ENCODE data around the gene AMZ1. TPM values are rescaled to one million over a fixed set of nuclear protein-coding genes. Genes with fewer than 3 reads are reported as not detected.
A peak's percentile ranks its signal among the peaks of the same experiment; 100 is the strongest.
"Not testable (repeated sequence)": the region's sequence is repeated elsewhere in the genome, so short reads cannot be mapped to it uniquely, and the experiment has no call there.

The AMZ1 gene
- total RNA-seq, 1 donor from 2014 or later, result not detected

DNA sequence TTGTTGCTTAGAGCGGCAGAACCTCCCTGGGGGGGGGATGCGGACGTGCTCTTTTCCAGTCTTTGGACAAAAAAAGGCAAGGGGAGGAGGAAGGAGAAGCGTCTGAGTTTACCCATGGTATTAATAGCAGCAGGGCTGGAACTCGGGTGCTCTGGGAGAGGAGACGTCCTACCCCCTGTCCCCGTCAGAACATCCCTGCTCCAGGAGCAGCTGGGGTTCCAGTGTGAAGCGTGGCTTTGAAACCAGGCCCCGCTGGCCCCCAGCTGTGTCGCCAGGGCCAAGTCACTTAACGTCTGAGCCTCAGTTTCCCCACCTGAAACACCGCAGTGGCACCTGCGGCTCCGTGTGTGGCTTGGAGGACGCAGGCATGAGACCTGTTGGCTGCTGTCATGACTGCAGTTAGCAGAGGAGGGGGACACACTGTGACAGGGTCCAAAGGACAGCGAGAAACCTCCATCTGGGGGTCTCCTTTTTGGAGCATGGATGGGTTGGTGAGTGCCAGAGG is 1.4 kb downstream of the AMZ1 start:
- peak overlapping the region in 1 of 2 donors; percentile 62 for H3K4me3 ChIP-seq
- peaks cover 4 to 27% of the 10 kb centered on the region in 2 donors for H3K4me1 ChIP-seq
- H3K9me3 ChIP-seq, result no peaks in the 10 kb centered on the region
- TF ChIP-seq, protein P1, sequence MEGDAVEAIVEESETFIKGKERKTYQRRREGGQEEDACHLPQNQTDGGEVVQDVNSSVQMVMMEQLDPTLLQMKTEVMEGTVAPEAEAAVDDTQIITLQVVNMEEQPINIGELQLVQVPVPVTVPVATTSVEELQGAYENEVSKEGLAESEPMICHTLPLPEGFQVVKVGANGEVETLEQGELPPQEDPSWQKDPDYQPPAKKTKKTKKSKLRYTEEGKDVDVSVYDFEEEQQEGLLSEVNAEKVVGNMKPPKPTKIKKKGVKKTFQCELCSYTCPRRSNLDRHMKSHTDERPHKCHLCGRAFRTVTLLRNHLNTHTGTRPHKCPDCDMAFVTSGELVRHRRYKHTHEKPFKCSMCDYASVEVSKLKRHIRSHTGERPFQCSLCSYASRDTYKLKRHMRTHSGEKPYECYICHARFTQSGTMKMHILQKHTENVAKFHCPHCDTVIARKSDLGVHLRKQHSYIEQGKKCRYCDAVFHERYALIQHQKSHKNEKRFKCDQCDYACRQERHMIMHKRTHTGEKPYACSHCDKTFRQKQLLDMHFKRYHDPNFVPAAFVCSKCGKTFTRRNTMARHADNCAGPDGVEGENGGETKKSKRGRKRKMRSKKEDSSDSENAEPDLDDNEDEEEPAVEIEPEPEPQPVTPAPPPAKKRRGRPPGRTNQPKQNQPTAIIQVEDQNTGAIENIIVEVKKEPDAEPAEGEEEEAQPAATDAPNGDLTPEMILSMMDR (IDR thresholded peaks at IDR 0.05), result no peak
- DNase-seq (ENCODE audit: low spot score in 2 of 2), result no peak
- H3K36me3 ChIP-seq, result no peaks in the 10 kb centered on the region
- no peaks in the 10 kb centered on the region for H3K27me3 ChIP-seq
- H3K27ac ChIP-seq, result no peak overlapping the region
- intact Hi-C loops (cut with DNase I), result no loop called here

DNA sequence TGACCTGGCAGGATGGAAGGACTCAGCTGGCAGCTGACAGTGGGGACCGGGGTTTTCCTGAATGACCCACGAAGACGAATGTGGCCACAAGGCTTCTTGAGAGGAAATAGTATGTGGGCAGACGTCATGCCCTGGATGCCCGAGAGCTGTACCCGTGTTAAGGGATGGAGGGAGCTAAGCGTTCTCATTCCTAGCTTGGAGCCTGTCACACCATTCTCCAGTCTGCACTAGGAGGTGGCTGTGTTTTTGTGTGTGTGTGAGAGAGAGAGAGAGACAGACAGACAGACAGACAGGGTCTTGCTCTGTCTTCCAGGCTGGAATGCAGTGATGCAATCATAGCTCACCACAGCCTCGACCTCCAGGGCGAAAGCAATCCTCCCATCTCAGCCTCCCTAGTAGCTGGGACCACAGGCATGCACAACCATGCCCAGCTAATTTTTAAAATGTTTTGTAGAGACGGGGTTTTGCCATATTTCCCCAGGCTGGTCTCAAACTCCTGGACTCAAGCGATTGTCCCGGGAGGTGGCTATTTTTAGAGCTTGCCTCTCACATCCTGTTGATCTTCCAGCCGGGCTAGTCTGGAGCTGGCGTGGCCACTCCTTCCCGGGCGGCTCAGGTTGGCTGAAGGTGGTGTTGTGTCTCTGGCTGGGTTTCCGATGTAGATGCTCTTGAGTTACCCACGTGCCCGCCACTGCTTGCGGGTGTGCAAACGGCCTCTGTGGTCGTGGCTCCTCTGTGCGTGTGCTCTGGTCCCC is 2.1 kb downstream of the AMZ1 start:
- no peaks in the 10 kb centered on the region for H3K9me3 ChIP-seq
- no peaks in the 10 kb centered on the region for H3K36me3 ChIP-seq
- no peak overlapping the region for H3K4me3 ChIP-seq
- H3K27ac ChIP-seq, result no peak overlapping the region
- TF ChIP-seq, protein P1 (IDR thresholded peaks at IDR 0.05), result no peak
- H3K27me3 ChIP-seq, result no peaks in the 10 kb centered on the region
- DNase-seq (ENCODE audit: low spot score in 2 of 2), result no peak
- H3K4me1 ChIP-seq, result peaks cover 4 to 27% of the 10 kb centered on the region in 2 donors
- intact Hi-C loops (cut with DNase I), result no loop called here

- H3K36me3 ChIP-seq, result no peaks in the 10 kb centered on the region
- H3K4me3 ChIP-seq, result no peak overlapping the region
- no peaks in the 10 kb centered on the region for H3K9me3 ChIP-seq
- no peak overlapping the region for H3K27ac ChIP-seq
- H3K27me3 ChIP-seq, result no peaks in the 10 kb centered on the region
- intact Hi-C loops (cut with DNase I), result no loop called here
- H3K4me1 ChIP-seq, result peaks cover 4 to 27% of the 10 kb centered on the region in 2 donors
- TF ChIP-seq, protein P1 (IDR thresholded peaks at IDR 0.05), result no peak
- no peak for DNase-seq (ENCODE audit: low spot score in 2 of 2)
These were observed 3.2 kb downstream of the AMZ1 start for GRCh38 chr7:2691011-2691707.

DNA sequence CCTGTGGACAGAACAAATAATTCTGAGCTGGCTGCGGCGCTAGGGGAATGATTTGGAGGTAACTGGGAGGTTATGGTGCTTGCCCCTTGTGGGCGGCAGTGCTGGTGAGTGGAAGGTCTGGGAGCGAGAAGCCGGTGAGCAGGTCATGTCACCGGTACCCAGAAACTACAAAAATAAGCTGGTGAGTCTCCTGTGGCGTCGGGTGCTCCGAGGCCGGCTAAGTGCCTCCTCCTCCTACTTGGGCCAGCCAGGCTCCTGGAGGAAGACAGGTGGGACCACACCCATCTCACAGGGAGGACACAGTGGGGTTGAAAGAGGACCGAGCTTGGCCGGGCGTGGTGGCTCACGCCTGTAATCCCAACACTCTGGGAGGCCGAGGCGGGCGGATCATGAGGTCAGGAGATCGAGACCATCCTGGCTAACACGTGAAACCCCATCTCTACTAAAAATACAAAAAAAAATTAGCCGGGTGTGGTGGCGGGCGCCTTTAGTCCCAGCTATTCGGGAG is 4.0 kb downstream of the AMZ1 start:
- H3K27me3 ChIP-seq; H3K27ac ChIP-seq; H3K9me3 ChIP-seq; H3K4me3 ChIP-seq; intact Hi-C loops (cut with DNase I); H3K36me3 ChIP-seq; DNase-seq (ENCODE audit: low spot score in 2 of 2): not testable (repeated sequence)
- H3K4me1 ChIP-seq, result peaks cover 4 to 27% of the 10 kb centered on the region in 2 donors

DNA sequence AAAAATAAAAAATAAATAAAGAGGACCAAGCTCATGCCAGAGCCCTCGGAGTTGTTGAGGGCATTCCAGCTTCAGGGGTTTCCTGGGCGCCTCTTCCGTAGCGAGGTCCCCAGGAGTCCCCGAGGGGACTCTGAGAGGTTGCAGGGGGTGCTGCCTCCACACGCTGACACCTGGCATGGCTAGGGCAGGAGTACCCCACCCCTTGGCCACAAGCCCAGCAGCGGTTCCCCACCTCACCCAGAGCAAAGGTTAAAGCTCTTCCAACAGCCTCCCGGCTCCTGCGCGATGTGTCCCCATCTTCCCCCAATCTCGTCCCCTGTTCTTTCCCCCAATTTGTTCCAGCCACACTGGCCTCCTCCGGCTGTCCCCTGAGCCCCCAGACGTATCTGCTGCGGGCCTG is 4.5 kb downstream of the AMZ1 start:
- H3K4me3 ChIP-seq, result no peak overlapping the region
- H3K27ac ChIP-seq, result no peak overlapping the region
- H3K9me3 ChIP-seq, result no peaks in the 10 kb centered on the region
- H3K36me3 ChIP-seq, result no peaks in the 10 kb centered on the region
- intact Hi-C loops (cut with DNase I), result no loop called here
- TF ChIP-seq, protein P1 (IDR thresholded peaks at IDR 0.05), result no peak
- H3K27me3 ChIP-seq, result no peaks in the 10 kb centered on the region
- H3K4me1 ChIP-seq, result peaks cover 4 to 26% of the 10 kb centered on the region in 2 donors
- no peak for DNase-seq (ENCODE audit: low spot score in 2 of 2)

- H3K4me3 ChIP-seq; H3K36me3 ChIP-seq; H3K9me3 ChIP-seq; H3K27ac ChIP-seq; intact Hi-C loops (cut with DNase I); H3K27me3 ChIP-seq; DNase-seq (ENCODE audit: low spot score in 2 of 2): not testable (repeated sequence)
- H3K4me1 ChIP-seq, result peaks cover under 1 to 16% of the 10 kb centered on the region in 2 donors
These were observed 5.6 kb downstream of the AMZ1 start for GRCh38 chr7:2693420-2694121.

- H3K4me3 ChIP-seq; H3K36me3 ChIP-seq; H3K9me3 ChIP-seq; intact Hi-C loops (cut with DNase I); H3K27me3 ChIP-seq; H3K27ac ChIP-seq; DNase-seq (ENCODE audit: low spot score in 2 of 2): not testable (repeated sequence)
- H3K4me1 ChIP-seq, result peaks cover 0 to 11% of the 10 kb centered on the region in 2 donors
These were observed 6.1 kb downstream of the AMZ1 start for GRCh38 chr7:2694122-2694436.
